Activated gamma-delta T cell treated with Interleukin-2 at 50 U/mL for 16 hours (primary cell): ENCODE measurements around the gene ADORA1.

Experiments used
- DNase-seq: peaks from one replicate; pipeline ENCODE4 v3.0.0-alpha.2; 2020

The ADORA1 gene

DNA sequence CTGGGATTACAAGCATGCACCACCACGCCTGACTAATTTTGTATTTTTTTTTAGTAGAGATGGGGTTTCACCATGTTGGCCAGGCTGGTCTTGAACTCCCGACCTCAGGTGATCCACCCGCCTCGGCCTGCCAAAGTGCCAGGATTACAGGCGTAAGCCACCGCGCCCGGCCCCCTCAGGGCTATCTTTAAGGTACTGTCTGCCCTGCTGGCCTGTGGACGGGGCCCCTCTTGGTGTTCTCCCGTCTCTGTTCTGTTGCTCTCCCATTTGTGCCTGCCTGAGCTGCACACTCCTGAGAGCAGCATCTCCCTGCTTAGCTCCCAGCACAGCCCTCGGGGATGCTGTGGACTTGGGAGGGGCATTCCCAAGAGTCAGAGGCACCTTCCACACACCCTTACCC, 34.2 kb downstream of the ADORA1 start:
- DNase-seq: no peak

DNA sequence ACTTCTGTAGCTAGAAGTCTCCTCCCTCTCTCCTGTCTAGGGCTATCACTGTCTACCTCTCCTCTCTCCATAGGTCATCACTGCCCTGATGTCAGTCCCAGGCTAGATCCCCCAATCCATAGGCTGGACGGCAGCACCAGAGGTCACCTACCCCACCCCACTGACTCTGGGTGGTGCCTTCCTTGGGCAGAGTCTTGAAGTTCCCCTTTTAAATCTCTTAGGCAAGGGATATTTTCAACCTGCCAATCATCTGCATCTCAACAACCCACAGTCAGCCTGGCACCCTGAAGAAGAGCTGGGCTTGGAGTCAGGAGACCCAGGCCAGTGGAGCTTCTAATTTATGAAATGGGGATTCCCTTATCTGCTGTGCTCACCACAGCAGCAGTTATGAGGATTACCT, 34.9 kb downstream of the ADORA1 start:
- DNase-seq: no peak

DNA sequence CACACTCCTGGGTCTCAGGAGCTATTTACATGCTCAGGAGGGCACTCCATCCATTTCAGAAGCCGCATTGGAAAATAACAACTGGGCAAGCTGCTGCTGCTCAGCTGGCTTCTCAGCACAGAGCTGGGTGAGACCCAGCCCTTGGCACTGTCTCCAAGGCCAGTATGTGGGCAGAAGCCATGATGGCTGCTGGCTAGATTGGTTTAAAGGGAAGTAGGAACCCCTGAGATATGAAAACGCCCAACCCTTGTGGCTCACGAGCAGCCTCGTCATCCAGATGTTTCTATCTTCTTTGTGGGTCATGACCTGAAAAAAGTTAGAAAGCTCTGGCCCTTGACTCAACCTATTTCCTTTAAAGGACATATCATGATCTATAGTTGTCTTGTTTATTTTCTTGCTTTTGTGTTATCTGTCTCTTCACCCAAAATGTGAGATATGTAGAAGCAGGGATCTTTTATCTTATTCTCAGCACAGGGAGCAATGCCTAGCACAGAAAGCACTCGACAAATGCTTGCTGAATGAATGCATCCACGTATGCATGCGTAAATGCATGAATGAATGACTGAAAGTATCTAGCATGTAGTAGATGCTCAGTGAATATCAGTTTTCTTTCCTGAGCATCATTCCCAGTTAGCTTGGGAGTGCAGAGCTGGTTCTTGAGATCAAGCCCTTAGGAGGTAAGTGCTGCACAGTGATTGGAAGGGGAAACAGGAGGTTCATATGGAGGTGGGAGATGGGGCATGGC, 36.5 kb downstream of the ADORA1 start:
- DNase-seq: no peak

DNA sequence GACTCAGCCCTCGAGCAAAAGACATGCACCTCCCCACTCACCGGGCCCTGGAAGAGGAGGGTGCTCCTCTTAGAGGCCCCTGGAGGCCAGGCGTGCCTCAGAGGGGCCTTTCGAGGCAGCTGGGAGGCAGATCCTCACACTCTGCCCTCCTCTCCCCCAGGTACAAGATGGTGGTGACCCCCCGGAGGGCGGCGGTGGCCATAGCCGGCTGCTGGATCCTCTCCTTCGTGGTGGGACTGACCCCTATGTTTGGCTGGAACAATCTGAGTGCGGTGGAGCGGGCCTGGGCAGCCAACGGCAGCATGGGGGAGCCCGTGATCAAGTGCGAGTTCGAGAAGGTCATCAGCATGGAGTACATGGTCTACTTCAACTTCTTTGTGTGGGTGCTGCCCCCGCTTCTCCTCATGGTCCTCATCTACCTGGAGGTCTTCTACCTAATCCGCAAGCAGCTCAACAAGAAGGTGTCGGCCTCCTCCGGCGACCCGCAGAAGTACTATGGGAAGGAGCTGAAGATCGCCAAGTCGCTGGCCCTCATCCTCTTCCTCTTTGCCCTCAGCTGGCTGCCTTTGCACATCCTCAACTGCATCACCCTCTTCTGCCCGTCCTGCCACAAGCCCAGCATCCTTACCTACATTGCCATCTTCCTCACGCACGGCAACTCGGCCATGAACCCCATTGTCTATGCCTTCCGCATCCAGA, 37.7 kb downstream of the ADORA1 start:
- no peak for DNase-seq

DNA sequence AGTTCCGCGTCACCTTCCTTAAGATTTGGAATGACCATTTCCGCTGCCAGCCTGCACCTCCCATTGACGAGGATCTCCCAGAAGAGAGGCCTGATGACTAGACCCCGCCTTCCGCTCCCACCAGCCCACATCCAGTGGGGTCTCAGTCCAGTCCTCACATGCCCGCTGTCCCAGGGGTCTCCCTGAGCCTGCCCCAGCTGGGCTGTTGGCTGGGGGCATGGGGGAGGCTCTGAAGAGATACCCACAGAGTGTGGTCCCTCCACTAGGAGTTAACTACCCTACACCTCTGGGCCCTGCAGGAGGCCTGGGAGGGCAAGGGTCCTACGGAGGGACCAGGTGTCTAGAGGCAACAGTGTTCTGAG, 38.3 kb downstream of the ADORA1 start:
- no peak for DNase-seq

- no peak for DNase-seq
Observed at GRCh38 chr1:203166192-203166940, 38.8 kb downstream of the ADORA1 start.

GRCh38 chr1:203167026-203167912, 39.7 kb downstream of the ADORA1 start:
- DNase-seq: no peak

DNA sequence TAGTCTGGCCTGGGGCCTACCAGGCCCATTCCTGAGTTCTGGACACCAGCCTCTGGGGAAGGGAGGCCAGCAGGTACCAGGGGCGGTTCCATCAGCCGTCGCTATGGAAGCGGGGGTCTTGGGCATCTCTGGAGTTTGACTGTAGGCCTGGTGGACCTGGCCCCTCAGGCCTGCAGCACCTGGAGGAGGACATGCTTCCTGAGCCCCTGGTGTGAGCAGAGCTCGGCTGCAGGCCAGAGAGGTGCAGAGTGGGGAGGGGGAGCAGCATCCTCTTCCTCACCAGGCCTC, 40.3 kb downstream of the ADORA1 start:
- DNase-seq: no peak

DNA sequence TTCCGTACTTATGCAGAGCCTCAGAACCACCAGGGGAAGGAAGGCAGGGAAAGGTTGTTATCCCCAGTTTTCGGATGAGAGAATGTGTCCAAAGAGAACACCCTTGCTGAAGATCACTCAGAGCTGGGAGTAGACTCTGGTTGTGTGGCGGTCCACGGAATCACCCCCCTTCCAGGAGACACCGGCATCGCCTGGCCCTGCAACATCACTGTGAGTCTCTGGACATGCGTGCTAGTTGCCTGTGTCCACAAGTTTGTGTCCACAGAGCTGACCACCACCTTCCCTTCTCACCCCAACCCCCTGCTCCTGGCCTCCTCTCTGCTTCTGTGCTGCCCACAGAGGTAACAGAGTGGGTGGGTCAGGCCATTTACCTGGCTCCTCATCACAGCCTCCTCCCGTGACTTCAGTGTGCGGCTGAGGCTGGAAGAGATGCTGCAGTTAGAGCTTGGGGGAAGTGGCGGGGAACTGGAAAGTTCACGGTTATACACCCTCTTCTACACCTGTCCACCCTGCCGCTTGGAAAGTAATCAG, 40.8 kb downstream of the ADORA1 start:
- DNase-seq: no peak

- no peak for DNase-seq
Observed at GRCh38 chr1:203168991-203169390, 41.5 kb downstream of the ADORA1 start.

DNA sequence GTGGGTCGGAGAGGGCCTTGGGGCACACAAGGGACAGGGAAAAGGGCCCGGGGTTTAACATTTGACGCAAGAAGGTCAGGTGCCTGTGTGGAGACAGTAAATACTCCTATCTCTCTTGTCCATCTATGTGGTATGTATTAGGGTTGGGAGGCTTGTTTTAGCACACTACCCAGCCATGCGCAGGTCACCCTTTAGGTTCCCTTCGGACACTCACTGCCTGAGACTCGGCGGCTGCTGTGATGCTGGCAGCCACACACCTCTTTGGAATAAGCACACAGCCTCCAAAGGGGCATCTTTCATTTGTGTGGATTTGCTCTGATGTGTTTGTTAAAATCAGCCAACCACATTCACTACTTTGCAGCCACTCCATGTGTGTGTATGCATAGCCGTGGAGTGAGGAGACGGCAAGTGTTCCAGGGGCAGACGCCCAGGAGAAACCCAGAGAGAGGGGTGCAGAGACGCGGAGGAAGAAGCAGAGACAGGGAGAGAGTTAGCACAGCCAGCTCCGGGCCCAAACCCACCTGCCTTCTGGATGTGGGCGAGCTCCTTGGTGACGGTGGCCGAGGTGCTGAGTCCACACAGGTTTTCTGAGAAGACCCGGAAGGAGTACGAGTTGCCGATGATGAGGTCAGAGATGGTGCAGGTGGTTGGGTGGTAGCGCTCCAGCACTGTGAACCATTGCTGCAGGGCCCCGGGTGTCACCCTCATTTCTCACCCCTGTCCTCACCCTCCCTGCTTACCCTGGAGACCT, 42.4 kb downstream of the ADORA1 start:
- no peak for DNase-seq

DNA sequence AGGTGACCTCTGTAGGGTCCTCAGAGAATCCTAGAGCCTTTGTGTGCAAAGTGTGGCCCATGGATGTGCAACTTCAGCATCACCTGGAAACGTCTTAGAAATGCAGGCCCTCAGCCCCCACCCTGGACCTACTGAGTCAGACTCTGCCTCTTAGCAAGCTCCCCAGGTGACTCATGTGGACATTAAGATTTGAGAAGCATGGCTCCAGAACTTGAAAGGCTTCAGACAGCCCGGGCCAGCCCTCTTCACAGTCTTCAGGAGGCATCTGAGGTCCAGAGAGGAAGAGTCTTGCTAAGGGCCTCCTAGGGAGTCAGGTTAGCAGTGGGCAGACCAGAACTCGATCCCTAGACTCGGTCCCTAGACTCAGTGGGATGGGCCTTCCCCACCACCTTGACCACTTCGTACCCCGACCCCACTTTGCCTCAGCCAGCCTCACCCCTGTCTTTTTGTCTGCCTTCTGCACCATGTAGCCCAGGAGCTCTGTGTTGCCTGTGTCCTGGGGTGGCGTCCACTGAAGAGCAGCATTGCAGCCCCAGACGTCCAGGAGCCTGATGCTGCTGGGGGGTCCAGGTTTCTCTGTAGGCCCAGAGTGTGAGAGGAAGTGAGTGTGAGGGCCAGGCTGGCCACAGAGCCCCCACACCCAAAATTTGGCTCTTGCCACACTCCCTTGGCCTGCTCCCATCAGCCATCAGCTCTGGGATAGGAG, 43.3 kb downstream of the ADORA1 start:
- no peak for DNase-seq

DNA sequence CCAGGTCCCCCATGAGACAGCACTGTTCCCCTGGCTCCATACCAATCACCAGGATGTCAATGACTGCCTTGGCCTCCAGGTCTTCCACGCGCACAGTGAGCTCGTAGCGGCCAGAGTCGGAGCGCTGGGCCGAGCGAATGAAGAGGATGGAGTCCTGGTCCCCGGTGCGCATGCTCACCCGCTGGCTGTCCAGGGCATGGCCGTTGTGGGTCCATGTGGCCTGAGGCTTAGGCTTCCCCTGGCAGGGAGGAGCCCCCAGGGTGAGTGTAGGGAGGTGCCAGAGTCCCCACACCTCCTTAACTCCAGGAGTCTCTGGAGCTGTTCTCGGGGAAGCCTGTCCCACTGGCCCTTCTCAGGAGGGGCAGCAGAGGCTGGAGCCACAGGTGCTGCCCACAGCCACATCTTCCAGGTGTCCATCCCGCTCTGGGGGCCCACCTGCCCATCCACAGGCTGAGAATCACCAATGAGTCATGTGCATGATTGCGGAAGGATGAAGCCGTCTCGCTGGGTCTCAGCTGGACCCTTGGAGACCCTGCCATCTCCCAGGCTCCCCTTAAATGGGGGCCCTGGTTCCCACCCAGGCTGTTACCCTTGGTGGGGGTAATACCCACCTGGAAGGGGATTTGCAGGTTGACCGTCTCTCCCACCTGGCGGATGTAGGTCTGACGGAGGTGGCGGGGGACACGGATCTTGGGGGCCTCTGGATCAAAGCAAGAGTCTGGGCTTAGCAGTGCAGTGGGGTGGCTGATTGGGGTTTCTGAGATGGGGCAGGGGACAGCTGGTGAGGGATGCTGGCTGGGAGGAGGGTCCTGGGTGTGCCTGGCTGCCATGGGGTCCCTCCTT, 44.0 kb downstream of the ADORA1 start:
- DNase-seq: no peak

GRCh38 chr1:203172184-203173010, 44.9 kb downstream of the ADORA1 start:
- DNase-seq: peak; percentile 20

GRCh38 chr1:203173011-203173555, 45.6 kb downstream of the ADORA1 start:
- DNase-seq: no peak

GRCh38 chr1:203173566-203173965, 46.0 kb downstream of the ADORA1 start:
- no peak for DNase-seq

GRCh38 chr1:203174324-203174985, 46.9 kb downstream of the ADORA1 start:
- DNase-seq: no peak

- no peak for DNase-seq
Observed at GRCh38 chr1:203175237-203175826, 47.8 kb downstream of the ADORA1 start, which contains the start of gene MYBPH. MYBPH (minus strand) TSS chr1:203175826; CDS start chr1:203175755, 71 bp downstream.
